ENCODE measurements around the gene WNT3. TPM values are rescaled to one million over a fixed set of nuclear protein-coding genes. Genes with fewer than 3 reads are reported as not detected.

Gene WNT3
- total RNA-seq, 1 donor = 0.63 TPM

- no peak for DNase-seq (ENCODE audit: low read depth)
- no peak overlapping the region for H3K4me3 ChIP-seq (ENCODE audit: low read depth, low read length)
- no peak for TF ChIP-seq CTCF (IDR thresholded peaks at IDR 0.05; ENCODE audit: insufficient read depth, low read length)
These were observed 41.5 kb upstream of the WNT3 start for GRCh38 chr17:46859996-46860395.

- TF ChIP-seq CTCF (IDR thresholded peaks at IDR 0.05; ENCODE audit: insufficient read depth, low read length) = no peak
These were observed 39.1 kb upstream of the WNT3 start for GRCh38 chr17:46857600-46857999.

GRCh38 chr17:46854948-46855347, 36.5 kb upstream of the WNT3 start:
- TF ChIP-seq CTCF (IDR thresholded peaks at IDR 0.05; ENCODE audit: insufficient read depth, low read length) = no peak
- DNase-seq (ENCODE audit: low read depth) = no peak
- no peak overlapping the region for H3K4me3 ChIP-seq (ENCODE audit: low read depth, low read length)

More at GRCh38 chr17:46857600-46857999, 39.1 kb upstream of the WNT3 start:
- no peak overlapping the region for H3K4me3 ChIP-seq (ENCODE audit: low read depth, low read length)
- DNase-seq (ENCODE audit: low read depth) = no peak

- H3K4me3 ChIP-seq (ENCODE audit: low read depth, low read length) = no peak overlapping the region
- no peak for TF ChIP-seq CTCF (IDR thresholded peaks at IDR 0.05; ENCODE audit: insufficient read depth, low read length)
- DNase-seq (ENCODE audit: low read depth) = no peak
These were observed 36.0 kb upstream of the WNT3 start for GRCh38 chr17:46854515-46854914.

GRCh38 chr17:46853896-46854444, 35.5 kb upstream of the WNT3 start:
- no peak for TF ChIP-seq CTCF (IDR thresholded peaks at IDR 0.05; ENCODE audit: insufficient read depth, low read length)
- DNase-seq (ENCODE audit: low read depth) = no peak
- H3K4me3 ChIP-seq (ENCODE audit: low read depth, low read length) = no peak overlapping the region

- DNase-seq (ENCODE audit: low read depth) = no peak
- peak within 1 kb of the TSS; percentile 22 for H3K4me3 ChIP-seq (ENCODE audit: low read depth, low read length)
- TF ChIP-seq CTCF (IDR thresholded peaks at IDR 0.05; ENCODE audit: insufficient read depth, low read length) = no peak
These were observed 32.7 kb upstream of the WNT3 start, which contains the start of gene WNT9B for GRCh38 chr17:46851029-46851741. WNT9B (plus strand) TSS chr17:46851583; CDS start chr17:46851639, 56 bp downstream.
